ENCODE data around the gene PEMT. TPM values are rescaled to one million over a fixed set of nuclear protein-coding genes. Genes with fewer than 3 reads are reported as not detected.

The PEMT gene
- total and polyA plus RNA-seq, 2 of the 8 experiments (the other 6 are each of a cell fraction or from before 2014, with no cell fraction given) = 42.0 to 118 TPM

- no peak for TF ChIP-seq SUZ12 (IDR thresholded peaks at IDR 0.05; ENCODE audit: low read length)
- no peak for TF ChIP-seq CREB1 (IDR thresholded peaks at IDR 0.05)
Observed at GRCh38 chr17:17514361-17514992, 77.0 kb downstream of the PEMT start (continued).

All from H1 (cell line).